ENCODE results near the gene NDUFAF8.

GRCh38 chr17:81246343-81246670 is 7.2 kb downstream of the NDUFAF8 start:
- TF ChIP-seq CTCF (IDR thresholded peaks at IDR 0.05): no peak
- no peak for TF ChIP-seq POLR2AphosphoS5 (IDR thresholded peaks at IDR 0.05)
- TF ChIP-seq POLR2A (IDR thresholded peaks at IDR 0.05): no peak
- no peak for TF ChIP-seq EP300 (IDR thresholded peaks at IDR 0.05; ENCODE audit: low read depth)

Data from transverse colon (tissue), 4 donors.